HEK293 (cell line): Measurements from ENCODE around the gene PTPRG.

Experiments
- CTCF ChIA-PET: fragments of 350-600 bp; formaldehyde crosslinking; extraction: SDS; loops from one replicate; lab custom pipeline; 2021; ENCODE audit warnings: antibody characterized with exemption; lab: Yijun Ruan, JAX
- POLR2A ChIA-PET: fragments of 300-600 bp; formaldehyde crosslinking; extraction: SDS; loops from one replicate; lab custom pipeline; 2020; ENCODE audit warnings: antibody characterized with exemption, inconsistent platforms; lab: Yijun Ruan, JAX
- H3K27ac ChIP-seq: fragments of 200-500 bp; sonication (Bioruptor generic); 2 replicates; pipeline ENCODE4 v1.5.1; 2014; ENCODE audit warnings: low read depth, low read length, control low read depth, inconsistent platforms; ENCODE audit errors: extremely low read depth
- H3K36me3 ChIP-seq, 2 experiments: fragments of 200-500 bp in 1 of 2; sonication (Bioruptor generic) in 1 of 2; 1 replicate in 1 of 2; 2 replicates in 1 of 2; pipeline ENCODE4 v1.5.1; 2014 to 2017; ENCODE audit warnings: inconsistent platforms in 2 of 2, low read length in 2 of 2; ENCODE audit not compliant: control insufficient read depth in 2 of 2, insufficient read depth in 1 of 2
- H3K4me1 ChIP-seq: fragments of 200-500 bp; sonication (Bioruptor generic); 2 replicates; pipeline ENCODE4 v1.5.1; 2014; ENCODE audit warnings: mild to moderate bottlenecking, low read length, inconsistent platforms; ENCODE audit not compliant: control insufficient read depth, insufficient read depth
- H3K4me3 ChIP-seq: 2 replicates; pipeline ENCODE4 v1.5.1; 2011; ENCODE audit warnings: low read depth, mild to moderate bottlenecking, control low read depth, low read length, moderate library complexity
- H3K9me3 ChIP-seq: fragments of 200-500 bp; sonication (Bioruptor generic); 2 replicates; pipeline ENCODE4 v1.5.1; 2014; ENCODE audit warnings: low read depth, low read length, inconsistent platforms; ENCODE audit not compliant: control insufficient read depth, insufficient read depth
- FEZF1 ChIP-seq: fragments of 450-650 bp; formaldehyde crosslinking; IDR thresholded peaks from 2 replicates; pipeline ENCODE4 v1.5.1; 2016; ENCODE audit warnings: missing biosample characterization, missing genetic modification characterization
- GFI1B ChIP-seq: fragments of 450-650 bp; formaldehyde crosslinking; IDR thresholded peaks from 2 replicates; pipeline ENCODE4 v1.5.1; 2016; ENCODE audit warnings: missing biosample characterization, missing genetic modification characterization
- GLIS1 ChIP-seq: fragments of 450-650 bp; formaldehyde crosslinking; IDR thresholded peaks from 2 replicates; pipeline ENCODE4 v1.5.1; 2016; ENCODE audit warnings: missing biosample characterization, missing genetic modification characterization
- KLF7 ChIP-seq: fragments of 450-650 bp; formaldehyde crosslinking; IDR thresholded peaks from 2 replicates; pipeline ENCODE4 v1.5.1; 2016; ENCODE audit warnings: missing biosample characterization, missing genetic modification characterization, borderline replicate concordance
- MYNN ChIP-seq: fragments of 450-650 bp; formaldehyde crosslinking; IDR thresholded peaks from 2 replicates; pipeline ENCODE4 v1.5.1; 2016; ENCODE audit warnings: missing biosample characterization, missing genetic modification characterization, borderline replicate concordance
- REPIN1 ChIP-seq: fragments of 450-650 bp; formaldehyde crosslinking; IDR thresholded peaks from 2 replicates; pipeline ENCODE4 v1.5.1; 2017; ENCODE audit warnings: missing biosample characterization, missing genetic modification characterization, low read depth
- TRIM28 ChIP-seq: IDR thresholded peaks from 2 replicates; pipeline ENCODE4 v1.6.1; 2011; ENCODE audit warnings: low read length, control low read depth, borderline replicate concordance
- YY2 ChIP-seq: fragments of 450-650 bp; formaldehyde crosslinking; IDR thresholded peaks from 2 replicates; pipeline ENCODE4 v1.5.1; 2016; ENCODE audit warnings: missing biosample characterization, missing genetic modification characterization
- ZNF112 ChIP-seq: fragments of 450-650 bp; formaldehyde crosslinking; IDR thresholded peaks from 2 replicates; pipeline ENCODE4 v1.5.0; 2017; ENCODE audit warnings: missing biosample characterization, missing genetic modification characterization
- ZNF133 ChIP-seq: fragments of 450-650 bp; formaldehyde crosslinking; IDR thresholded peaks from 2 replicates; pipeline ENCODE4 v1.5.1; 2016; ENCODE audit warnings: missing biosample characterization, missing genetic modification characterization
- ZNF223 ChIP-seq: fragments of 450-650 bp; formaldehyde crosslinking; IDR thresholded peaks from 2 replicates; pipeline ENCODE4 v1.5.1; 2016; ENCODE audit warnings: missing biosample characterization, missing genetic modification characterization
- ZNF24 ChIP-seq: fragments of 450-650 bp; formaldehyde crosslinking; IDR thresholded peaks from 2 replicates; pipeline ENCODE4 v1.5.1; 2016; ENCODE audit warnings: missing biosample characterization, missing genetic modification characterization
- ZNF266 ChIP-seq: fragments of 450-650 bp; formaldehyde crosslinking; IDR thresholded peaks from 2 replicates; pipeline ENCODE4 v1.5.1; 2016; ENCODE audit warnings: missing biosample characterization, missing genetic modification characterization, low read depth
- ZNF350 ChIP-seq: fragments of 450-650 bp; formaldehyde crosslinking; IDR thresholded peaks from 2 replicates; pipeline ENCODE4 v1.5.0; 2017; ENCODE audit warnings: missing biosample characterization, mild to moderate bottlenecking, missing genetic modification characterization
- ZNF521 ChIP-seq: fragments of 450-650 bp; formaldehyde crosslinking; IDR thresholded peaks from 2 replicates; pipeline ENCODE4 v1.5.1; 2017; ENCODE audit warnings: missing biosample characterization, mild to moderate bottlenecking, missing genetic modification characterization
- ZNF571 ChIP-seq: fragments of 450-650 bp; formaldehyde crosslinking; IDR thresholded peaks from 2 replicates; pipeline ENCODE4 v1.5.0; 2017; ENCODE audit warnings: missing biosample characterization, missing genetic modification characterization
- ZNF629 ChIP-seq: fragments of 450-650 bp; formaldehyde crosslinking; IDR thresholded peaks from 2 replicates; pipeline ENCODE4 v1.5.1; 2017; ENCODE audit warnings: missing biosample characterization, missing genetic modification characterization
- ZNF654 ChIP-seq: fragments of 450-650 bp; formaldehyde crosslinking; IDR thresholded peaks from 2 replicates; pipeline ENCODE4 v1.5.1; 2016; ENCODE audit warnings: low read depth, missing biosample characterization, missing genetic modification characterization
- ZNF777 ChIP-seq: fragments of 450-650 bp; formaldehyde crosslinking; IDR thresholded peaks from 2 replicates; pipeline ENCODE4 v1.5.1; 2017; ENCODE audit warnings: missing biosample characterization, missing genetic modification characterization, borderline replicate concordance
- TF ChIP-seq, protein P1 (sequence below): fragments of 450-650 bp; formaldehyde crosslinking; IDR thresholded peaks from 2 replicates; pipeline ENCODE4 v1.5.1; 2017; ENCODE audit warnings: missing biosample characterization, missing genetic modification characterization
- TF ChIP-seq, protein P2 (sequence below): fragments of 450-650 bp; formaldehyde crosslinking; IDR thresholded peaks from 2 replicates; pipeline ENCODE4 v1.5.1; 2016; ENCODE audit warnings: missing biosample characterization, missing genetic modification characterization
- TF ChIP-seq, protein P3 (sequence below): fragments of 450-650 bp; formaldehyde crosslinking; IDR thresholded peaks from 2 replicates; pipeline ENCODE4 v1.5.1; 2016; ENCODE audit warnings: missing biosample characterization, missing genetic modification characterization, low read depth
- TF ChIP-seq, protein P4 (sequence below): fragments of 450-650 bp; formaldehyde crosslinking; IDR thresholded peaks from 2 replicates; pipeline ENCODE4 v1.5.1; 2017; ENCODE audit warnings: missing biosample characterization, mild to moderate bottlenecking, missing genetic modification characterization, moderate library complexity

Gene PTPRG

DNA sequence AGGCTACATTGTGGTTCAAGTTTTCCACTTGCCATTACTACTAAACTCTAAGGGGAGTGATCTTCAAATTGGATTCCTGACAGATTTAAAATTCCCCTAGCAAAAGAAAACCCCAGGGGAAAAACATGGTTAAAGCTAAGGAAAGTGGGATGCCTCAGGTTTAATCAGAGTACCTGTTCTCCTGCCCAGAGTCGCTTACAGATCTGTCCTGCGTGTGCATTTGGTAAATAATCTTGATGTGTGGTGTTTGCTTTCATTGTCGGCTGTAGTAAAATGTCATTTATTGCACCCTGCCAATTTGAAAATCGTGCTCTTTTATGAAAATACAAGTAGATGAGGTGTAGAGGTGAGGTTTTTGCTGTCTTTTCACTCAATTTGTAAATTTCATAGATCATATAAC lies 323.4 kb downstream of the PTPRG start:
- Histone ChIP-seq H3K4me3 (no peak overlapping the region), H3K27ac (no peak overlapping the region), H3K36me3 (no peaks in the 10 kb centered on the region), H3K4me1 (peaks cover 7% of the 10 kb centered on the region; the same call in 1 of the 2 replicates), H3K9me3 (no peaks in the 10 kb centered on the region)
- ChIA-PET POLR2A (no interaction called here), CTCF (no interaction called here)
- no peak for TF ChIP-seq ZNF223
- TF ChIP-seq, protein P1, sequence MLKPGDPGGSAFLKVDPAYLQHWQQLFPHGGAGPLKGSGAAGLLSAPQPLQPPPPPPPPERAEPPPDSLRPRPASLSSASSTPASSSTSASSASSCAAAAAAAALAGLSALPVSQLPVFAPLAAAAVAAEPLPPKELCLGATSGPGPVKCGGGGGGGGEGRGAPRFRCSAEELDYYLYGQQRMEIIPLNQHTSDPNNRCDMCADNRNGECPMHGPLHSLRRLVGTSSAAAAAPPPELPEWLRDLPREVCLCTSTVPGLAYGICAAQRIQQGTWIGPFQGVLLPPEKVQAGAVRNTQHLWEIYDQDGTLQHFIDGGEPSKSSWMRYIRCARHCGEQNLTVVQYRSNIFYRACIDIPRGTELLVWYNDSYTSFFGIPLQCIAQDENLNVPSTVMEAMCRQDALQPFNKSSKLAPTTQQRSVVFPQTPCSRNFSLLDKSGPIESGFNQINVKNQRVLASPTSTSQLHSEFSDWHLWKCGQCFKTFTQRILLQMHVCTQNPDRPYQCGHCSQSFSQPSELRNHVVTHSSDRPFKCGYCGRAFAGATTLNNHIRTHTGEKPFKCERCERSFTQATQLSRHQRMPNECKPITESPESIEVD (tag by site-specific recombination): peak; percentile 39; the same call in 1 of the 2 replicates
- TF ChIP-seq GLIS1 (tag by site-specific recombination): no peak
- TF ChIP-seq FEZF1 (tag by site-specific recombination): peak; percentile 37; the same call in 1 of the 2 replicates

DNA sequence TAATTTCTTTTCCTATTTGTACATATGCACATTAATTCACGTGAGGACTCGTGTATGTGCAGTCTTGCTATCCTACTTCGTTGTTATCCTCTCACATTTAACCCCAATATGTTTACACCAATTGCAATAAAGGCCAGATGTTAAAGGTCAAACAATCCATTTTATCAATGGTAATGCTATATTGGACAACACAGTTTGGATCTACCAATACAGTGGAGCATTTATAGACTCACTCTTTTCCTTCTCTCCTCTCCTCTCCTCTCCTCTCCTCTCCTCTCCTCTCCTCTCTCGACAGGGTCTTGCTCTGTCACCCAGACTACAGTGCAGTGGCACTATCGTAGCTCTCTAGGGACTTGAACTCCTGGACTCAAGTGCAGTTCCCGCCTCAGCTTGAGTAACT lies 324.0 kb downstream of the PTPRG start:
- H3K27ac ChIP-seq: no peak overlapping the region
- H3K4me1 ChIP-seq: peaks cover 9% of the 10 kb centered on the region; the same call in 1 of the 2 replicates
- no peak overlapping the region for H3K4me3 ChIP-seq
- TF ChIP-seq ZNF24 (tag by site-specific recombination) (no peak), ZNF654 (no peak), ZNF112 (tag by site-specific recombination) (no peak), TRIM28 (no peak), MYNN (tag by site-specific recombination) (no peak), ZNF350 (tag by site-specific recombination) (no peak), GFI1B (tag by site-specific recombination) (no peak), ZNF777 (no peak), ZNF133 (tag by site-specific recombination) (no peak), ZNF266 (tag by site-specific recombination) (no peak), REPIN1 (tag by site-specific recombination) (no peak), ZNF571 (tag by site-specific recombination) (no peak), YY2 (no peak), ZNF521 (tag by site-specific recombination) (no peak), KLF7 (tag by site-specific recombination) (no peak), ZNF629 (tag by site-specific recombination) (no peak)
- TF ChIP-seq, protein P2, sequence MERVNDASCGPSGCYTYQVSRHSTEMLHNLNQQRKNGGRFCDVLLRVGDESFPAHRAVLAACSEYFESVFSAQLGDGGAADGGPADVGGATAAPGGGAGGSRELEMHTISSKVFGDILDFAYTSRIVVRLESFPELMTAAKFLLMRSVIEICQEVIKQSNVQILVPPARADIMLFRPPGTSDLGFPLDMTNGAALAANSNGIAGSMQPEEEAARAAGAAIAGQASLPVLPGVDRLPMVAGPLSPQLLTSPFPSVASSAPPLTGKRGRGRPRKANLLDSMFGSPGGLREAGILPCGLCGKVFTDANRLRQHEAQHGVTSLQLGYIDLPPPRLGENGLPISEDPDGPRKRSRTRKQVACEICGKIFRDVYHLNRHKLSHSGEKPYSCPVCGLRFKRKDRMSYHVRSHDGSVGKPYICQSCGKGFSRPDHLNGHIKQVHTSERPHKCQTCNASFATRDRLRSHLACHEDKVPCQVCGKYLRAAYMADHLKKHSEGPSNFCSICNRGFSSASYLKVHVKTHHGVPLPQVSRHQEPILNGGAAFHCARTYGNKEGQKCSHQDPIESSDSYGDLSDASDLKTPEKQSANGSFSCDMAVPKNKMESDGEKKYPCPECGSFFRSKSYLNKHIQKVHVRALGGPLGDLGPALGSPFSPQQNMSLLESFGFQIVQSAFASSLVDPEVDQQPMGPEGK (tag by site-specific recombination): no peak
- TF ChIP-seq, protein P3, sequence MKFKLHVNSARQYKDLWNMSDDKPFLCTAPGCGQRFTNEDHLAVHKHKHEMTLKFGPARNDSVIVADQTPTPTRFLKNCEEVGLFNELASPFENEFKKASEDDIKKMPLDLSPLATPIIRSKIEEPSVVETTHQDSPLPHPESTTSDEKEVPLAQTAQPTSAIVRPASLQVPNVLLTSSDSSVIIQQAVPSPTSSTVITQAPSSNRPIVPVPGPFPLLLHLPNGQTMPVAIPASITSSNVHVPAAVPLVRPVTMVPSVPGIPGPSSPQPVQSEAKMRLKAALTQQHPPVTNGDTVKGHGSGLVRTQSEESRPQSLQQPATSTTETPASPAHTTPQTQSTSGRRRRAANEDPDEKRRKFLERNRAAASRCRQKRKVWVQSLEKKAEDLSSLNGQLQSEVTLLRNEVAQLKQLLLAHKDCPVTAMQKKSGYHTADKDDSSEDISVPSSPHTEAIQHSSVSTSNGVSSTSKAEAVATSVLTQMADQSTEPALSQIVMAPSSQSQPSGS: no peak
- TF ChIP-seq, protein P4, sequence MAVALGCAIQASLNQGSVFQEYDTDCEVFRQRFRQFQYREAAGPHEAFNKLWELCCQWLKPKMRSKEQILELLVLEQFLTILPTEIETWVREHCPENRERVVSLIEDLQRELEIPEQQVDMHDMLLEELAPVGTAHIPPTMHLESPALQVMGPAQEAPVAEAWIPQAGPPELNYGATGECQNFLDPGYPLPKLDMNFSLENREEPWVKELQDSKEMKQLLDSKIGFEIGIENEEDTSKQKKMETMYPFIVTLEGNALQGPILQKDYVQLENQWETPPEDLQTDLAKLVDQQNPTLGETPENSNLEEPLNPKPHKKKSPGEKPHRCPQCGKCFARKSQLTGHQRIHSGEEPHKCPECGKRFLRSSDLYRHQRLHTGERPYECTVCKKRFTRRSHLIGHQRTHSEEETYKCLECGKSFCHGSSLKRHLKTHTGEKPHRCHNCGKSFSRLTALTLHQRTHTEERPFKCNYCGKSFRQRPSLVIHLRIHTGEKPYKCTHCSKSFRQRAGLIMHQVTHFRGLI (tag by site-specific recombination): no peak
- TF ChIP-seq, all 188 proteins: peak for 0
- Histone ChIP-seq H3K36me3 (no peaks in the 10 kb centered on the region), H3K9me3 (no peaks in the 10 kb centered on the region)
- CTCF ChIA-PET: no interaction called here
- POLR2A ChIA-PET: no interaction called here
